ENCODE data around the gene ALMS1. TPM values are rescaled to one million over a fixed set of nuclear protein-coding genes. Genes with fewer than 3 reads are reported as not detected.

Gene ALMS1
- total RNA-seq, 1 donor from 2014 or later, result 25.0 TPM

GRCh38 chr2:73402386-73403103 lies 16.9 kb downstream of the ALMS1 start:
- Histone ChIP-seq H3K9me3 (peaks cover 12% of the 10 kb centered on the region), H3K36me3 (peaks cover 0 to 8% of the 10 kb centered on the region in 2 donors), H3K4me1 (no peaks in the 10 kb centered on the region), H3K4me3 (no peak overlapping the region), H3K27me3 (no peaks in the 10 kb centered on the region), H3K27ac (no peak overlapping the region)
- intact Hi-C loops (cut with DNase I), result no loop called here
- TF ChIP-seq POLR2A (IDR thresholded peaks at IDR 0.05), result no peak
- no peak for TF ChIP-seq POLR2AphosphoS5 (IDR thresholded peaks at IDR 0.05; ENCODE audit: insufficient read depth in 1 of 2, low read depth in 1 of 2)
- no peak for TF ChIP-seq CTCF (IDR thresholded peaks at IDR 0.05)
- DNase-seq (ENCODE audit: extremely low spot score in 2 of 2), result no peak

- no peak for DNase-seq (ENCODE audit: extremely low spot score in 2 of 2)
- TF ChIP-seq POLR2AphosphoS5 (IDR thresholded peaks at IDR 0.05; ENCODE audit: insufficient read depth in 1 of 2, low read depth in 1 of 2), result no peak
- no peak for TF ChIP-seq CTCF (IDR thresholded peaks at IDR 0.05)
- TF ChIP-seq POLR2A (IDR thresholded peaks at IDR 0.05), result no peak
- intact Hi-C loops (cut with DNase I), result no loop called here
These were observed 17.6 kb downstream of the ALMS1 start for GRCh38 chr2:73403237-73403636.

GRCh38 chr2:73404409-73404808 lies 18.8 kb downstream of the ALMS1 start:
- no peak for DNase-seq (ENCODE audit: extremely low spot score in 2 of 2)
- H3K27me3 ChIP-seq, result no peaks in the 10 kb centered on the region
- intact Hi-C loops (cut with DNase I), result no loop called here
- TF ChIP-seq POLR2A (IDR thresholded peaks at IDR 0.05), result no peak
- H3K4me3 ChIP-seq, result no peak overlapping the region
- H3K4me1 ChIP-seq, result no peaks in the 10 kb centered on the region
- peaks cover 6% of the 10 kb centered on the region for H3K9me3 ChIP-seq
- H3K27ac ChIP-seq, result no peak overlapping the region
- peaks cover 0 to 2% of the 10 kb centered on the region in 2 donors for H3K36me3 ChIP-seq

More at GRCh38 chr2:73403237-73403636, 17.6 kb downstream of the ALMS1 start:
- peaks cover 12% of the 10 kb centered on the region for H3K9me3 ChIP-seq
- peaks cover 0 to 8% of the 10 kb centered on the region in 2 donors for H3K36me3 ChIP-seq
- H3K4me3 ChIP-seq, result no peak overlapping the region
- no peaks in the 10 kb centered on the region for H3K4me1 ChIP-seq
- no peak overlapping the region for H3K27ac ChIP-seq
- H3K27me3 ChIP-seq, result no peaks in the 10 kb centered on the region

- H3K36me3 ChIP-seq, result no peaks in the 10 kb centered on the region
- peaks cover 5% of the 10 kb centered on the region for H3K9me3 ChIP-seq
- DNase-seq (ENCODE audit: extremely low spot score in 2 of 2), result no peak
- H3K27me3 ChIP-seq, result no peaks in the 10 kb centered on the region
- no peak overlapping the region for H3K27ac ChIP-seq
- no peaks in the 10 kb centered on the region for H3K4me1 ChIP-seq
- TF ChIP-seq POLR2A (IDR thresholded peaks at IDR 0.05) (no peak), POLR2AphosphoS5 (IDR thresholded peaks at IDR 0.05; ENCODE audit: insufficient read depth in 1 of 2, low read depth in 1 of 2) (no peak), CTCF (IDR thresholded peaks at IDR 0.05) (no peak)
- H3K4me3 ChIP-seq, result no peak overlapping the region
- intact Hi-C loops (cut with DNase I), result no loop called here
These were observed 21.4 kb downstream of the ALMS1 start for GRCh38 chr2:73406996-73407395.

GRCh38 chr2:73408198-73408597 lies 22.6 kb downstream of the ALMS1 start:
- Histone ChIP-seq H3K36me3 (no peaks in the 10 kb centered on the region), H3K9me3 (peaks cover 5% of the 10 kb centered on the region), H3K27ac (no peak overlapping the region), H3K4me3 (no peak overlapping the region), H3K4me1 (no peaks in the 10 kb centered on the region), H3K27me3 (no peaks in the 10 kb centered on the region)
- DNase-seq (ENCODE audit: extremely low spot score in 2 of 2), result no peak
- TF ChIP-seq POLR2AphosphoS5 (IDR thresholded peaks at IDR 0.05; ENCODE audit: insufficient read depth in 1 of 2, low read depth in 1 of 2) (no peak), CTCF (IDR thresholded peaks at IDR 0.05) (no peak), POLR2A (IDR thresholded peaks at IDR 0.05) (no peak)
- intact Hi-C loops (cut with DNase I), result no loop called here
